Muscle of leg (tissue), 11 donors: ENCODE measurements around the gene SAMD14. TPM values are rescaled to one million over a fixed set of nuclear protein-coding genes. Genes with fewer than 3 reads are reported as not detected.

ENCODE experiments used
- DNase-seq: peaks from one replicate; pipeline ENCODE4 v3.0.0; 2013
- H3K27ac ChIP-seq: one replicate; pipeline ENCODE4 v1.5.1; 2013; ENCODE audit warnings: mild to moderate bottlenecking, low read length, control low read depth
- H3K27me3 ChIP-seq: one replicate; pipeline ENCODE4 v1.6.1; 2013; ENCODE audit warnings: low read length; ENCODE audit not compliant: control insufficient read depth, insufficient read depth
- H3K36me3 ChIP-seq: one replicate; pipeline ENCODE4 v1.6.1; 2013; ENCODE audit warnings: low read length; ENCODE audit not compliant: control insufficient read depth, insufficient read depth
- H3K4me1 ChIP-seq: one replicate; pipeline ENCODE4 v1.6.1; 2013; ENCODE audit warnings: low read length; ENCODE audit not compliant: control insufficient read depth, insufficient read depth
- H3K4me3 ChIP-seq: one replicate; pipeline ENCODE4 v1.5.1; 2013; ENCODE audit warnings: low read length, control low read depth
- H3K9me3 ChIP-seq: replicated peaks from 2 replicates; pipeline ENCODE4 v1.6.1; 2013; ENCODE audit warnings: low read depth, low read length; ENCODE audit not compliant: control insufficient read depth
- WGBS: methylation state at CpG from one replicate; pipeline ENCODE4 v1.1.5; 2013; ENCODE audit warnings: missing lambda C conversion rate; ENCODE audit not compliant: insufficient coverage; 5-methylcytosine and 5-hydroxymethylcytosine counted together
- polyA plus RNA-seq, 8 donors: library from polyadenylated mRNA; unstranded; fragments of 120-200 nt; gene quantifications; one replicate each; pipeline versions ENCODE4 v1.2.1 to v1.2.3, GENCODE V29; 2013; ENCODE audit warnings: inconsistent platforms in 1 of 8, low replicate concordance in 1 of 8; ENCODE audit not compliant: insufficient read length in 8 of 8, insufficient read depth in 1 of 8
- total RNA-seq: library from RNA; stranded (reverse); fragments of 120-200 nt; gene quantifications from one replicate; pipeline ENCODE4 v1.2.4, GENCODE V29; 2013

SAMD14 gene
- total and polyA plus RNA-seq, 9 donors, result 1.5 to 10.3 (median 5.5) TPM

- Histone ChIP-seq H3K36me3 (peaks cover 67% of the 10 kb centered on the region), H3K9me3 (no peaks in the 10 kb centered on the region), H3K27me3 (no peaks in the 10 kb centered on the region), H3K4me3 (no peak overlapping the region), H3K27ac (no peak overlapping the region), H3K4me1 (peaks cover 43% of the 10 kb centered on the region)
- 95% methylated on average over 2 of the region's 5 CpGs for WGBS
- DNase-seq, result no peak
Observed at GRCh38 chr17:50103941-50104340, 26.0 kb downstream of the SAMD14 start.

GRCh38 chr17:50103252-50103651 lies 26.7 kb downstream of the SAMD14 start:
- Histone ChIP-seq H3K4me1 (peaks cover 45% of the 10 kb centered on the region), H3K9me3 (no peaks in the 10 kb centered on the region), H3K27ac (no peak overlapping the region), H3K4me3 (no peak overlapping the region), H3K36me3 (peaks cover 66% of the 10 kb centered on the region), H3K27me3 (no peaks in the 10 kb centered on the region)
- DNase-seq, result no peak
- 60% methylated on average over 2 of the region's 2 CpGs for WGBS

- peaks cover 48% of the 10 kb centered on the region for H3K4me1 ChIP-seq
Observed at GRCh38 chr17:50102164-50102991, 27.6 kb downstream of the SAMD14 start.

GRCh38 chr17:50101346-50102163 lies 28.4 kb downstream of the SAMD14 start:
- H3K4me1 ChIP-seq, result peaks cover 51% of the 10 kb centered on the region
- no peaks in the 10 kb centered on the region for H3K27me3 ChIP-seq
- 41% methylated on average over 16 of the region's 17 CpGs for WGBS
- H3K4me3 ChIP-seq, result peak overlapping the region; percentile 8
- peak overlapping the region; percentile 91 for H3K27ac ChIP-seq
- no peak for DNase-seq
- H3K36me3 ChIP-seq, result peaks cover 58% of the 10 kb centered on the region
- no peaks in the 10 kb centered on the region for H3K9me3 ChIP-seq

More at GRCh38 chr17:50102164-50102991, 27.6 kb downstream of the SAMD14 start:
- Histone ChIP-seq H3K4me3 (peak overlapping the region; percentile 8), H3K9me3 (no peaks in the 10 kb centered on the region), H3K27me3 (no peaks in the 10 kb centered on the region), H3K36me3 (peaks cover 65% of the 10 kb centered on the region), H3K27ac (peak overlapping the region; percentile 91)
- 76% methylated on average over 12 of the region's 15 CpGs for WGBS
- peak; percentile 64 for DNase-seq

- peaks cover 56% of the 10 kb centered on the region for H3K36me3 ChIP-seq
- H3K27me3 ChIP-seq, result no peaks in the 10 kb centered on the region
- peaks cover 57% of the 10 kb centered on the region for H3K4me1 ChIP-seq
- no peak overlapping the region for H3K4me3 ChIP-seq
- 46% methylated on average over 8 of the region's 15 CpGs for WGBS
- no peak for DNase-seq
- H3K9me3 ChIP-seq, result no peaks in the 10 kb centered on the region
- H3K27ac ChIP-seq, result peak overlapping the region; percentile 91
Observed at GRCh38 chr17:50100921-50101345, 29.0 kb downstream of the SAMD14 start.

- WGBS, result 71% methylated on average over 1 of the region's 5 CpGs
- no peak for DNase-seq
- Histone ChIP-seq H3K27ac (peak overlapping the region; percentile 91), H3K27me3 (no peaks in the 10 kb centered on the region), H3K4me3 (no peak overlapping the region), H3K9me3 (no peaks in the 10 kb centered on the region), H3K36me3 (peaks cover 52% of the 10 kb centered on the region), H3K4me1 (peaks cover 61% of the 10 kb centered on the region)
Observed at GRCh38 chr17:50100480-50100883, 29.5 kb downstream of the SAMD14 start.

- no peak for DNase-seq
- H3K27me3 ChIP-seq, result no peaks in the 10 kb centered on the region
- no peak overlapping the region for H3K4me3 ChIP-seq
Observed at GRCh38 chr17:50099003-50099402, 31.0 kb downstream of the SAMD14 start.

GRCh38 chr17:50098583-50098982 lies 31.4 kb downstream of the SAMD14 start:
- 80% methylated on average over 1 of the region's 4 CpGs for WGBS
- Histone ChIP-seq H3K27ac (no peak overlapping the region), H3K36me3 (peaks cover 38% of the 10 kb centered on the region), H3K9me3 (no peaks in the 10 kb centered on the region), H3K4me3 (no peak overlapping the region), H3K27me3 (no peaks in the 10 kb centered on the region), H3K4me1 (peaks cover 63% of the 10 kb centered on the region)
- DNase-seq, result no peak

More at GRCh38 chr17:50099003-50099402, 31.0 kb downstream of the SAMD14 start:
- 60% methylated on average over 1 of the region's 5 CpGs for WGBS
- Histone ChIP-seq H3K4me1 (peaks cover 65% of the 10 kb centered on the region), H3K27ac (no peak overlapping the region), H3K36me3 (peaks cover 40% of the 10 kb centered on the region), H3K9me3 (no peaks in the 10 kb centered on the region)

- Histone ChIP-seq H3K27ac (no peak overlapping the region), H3K9me3 (no peaks in the 10 kb centered on the region), H3K4me1 (peaks cover 56% of the 10 kb centered on the region), H3K4me3 (no peak overlapping the region), H3K27me3 (no peaks in the 10 kb centered on the region), H3K36me3 (peaks cover 33% of the 10 kb centered on the region)
- WGBS, result 83% methylated on average over 4 of the region's 4 CpGs
- no peak for DNase-seq
Observed at GRCh38 chr17:50097926-50098325, 32.0 kb downstream of the SAMD14 start.

GRCh38 chr17:50097455-50097854 lies 32.5 kb downstream of the SAMD14 start:
- WGBS, result 85% methylated on average over 3 of the region's 7 CpGs
- H3K9me3 ChIP-seq, result no peaks in the 10 kb centered on the region
- no peak overlapping the region for H3K4me3 ChIP-seq

More at GRCh38 chr17:50097455-50097854, 32.5 kb downstream of the SAMD14 start:
- Histone ChIP-seq H3K36me3 (peaks cover 30% of the 10 kb centered on the region), H3K4me1 (peaks cover 51% of the 10 kb centered on the region), H3K27me3 (no peaks in the 10 kb centered on the region), H3K27ac (no peak overlapping the region)
- DNase-seq, result no peak
